ENCODE measurements around the gene CDKN1C.
A peak's percentile ranks its signal among the peaks of the same experiment; 100 is the strongest.

GRCh38 chr11:2885017-2885677, 428 bp downstream of the CDKN1C start:
- no peak for TF ChIP-seq CTCF (IDR thresholded peaks at IDR 0.05)
- peak in 1 of 2 donors; percentile 14 for TF ChIP-seq POLR2A (IDR thresholded peaks at IDR 0.05)
